ENCODE data around the gene FYN. TPM values are rescaled to one million over a fixed set of nuclear protein-coding genes. Genes with fewer than 3 reads are reported as not detected.

The FYN gene
- total and polyA plus RNA-seq, 2 donors from 2014 or later = 34.5 to 52.4 TPM

DNA sequence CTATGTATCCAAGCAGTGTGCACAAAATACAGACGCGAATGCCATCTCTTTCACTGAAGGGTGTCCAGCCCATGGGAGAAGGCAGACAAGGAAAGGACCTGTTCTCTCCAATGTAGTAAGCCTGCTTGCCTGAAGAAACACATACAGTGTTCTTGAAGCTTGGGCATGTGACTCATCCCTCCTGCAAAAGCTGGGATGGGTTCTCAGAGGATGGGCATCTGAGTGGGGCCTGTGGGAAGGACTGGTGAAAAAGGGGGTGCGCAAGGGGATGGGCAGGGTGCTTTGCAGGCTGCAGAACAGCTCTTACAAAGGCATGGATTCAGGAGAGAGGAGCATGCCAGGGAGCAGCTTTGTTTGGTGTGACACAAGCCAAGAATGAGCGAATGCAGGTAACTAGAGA, 128.1 kb downstream of the FYN start:
- Histone ChIP-seq H3K9me3 (ENCODE audit: control insufficient read depth in 2 of 3, insufficient read depth in 1 of 3, low read length in 3 of 3) (no peaks in the 10 kb centered on the region), H3K27ac (ENCODE audit: low read depth in 2 of 2, low read length in 2 of 2) (no peak overlapping the region), H3K27me3 (ENCODE audit: control insufficient read depth, insufficient read depth, low read length) (no peaks in the 10 kb centered on the region), H3K4me1 (ENCODE audit: control insufficient read depth in 2 of 3, insufficient read depth in 2 of 3, low read depth in 1 of 3, low read length in 3 of 3) (peaks cover 0 to 11% (median 4%) of the 10 kb centered on the region in 3 donors), H3K36me3 (ENCODE audit: control insufficient read depth in 2 of 3, insufficient read depth in 3 of 3, low read length in 3 of 3) (no peaks in the 10 kb centered on the region), H3K4me3 (ENCODE audit: low read length in 3 of 3) (no peak overlapping the region), H3K9ac (ENCODE audit: low read length in 3 of 3) (no peak overlapping the region)
- intact Hi-C loops (cut with DNase I) = no loop called here
- TF ChIP-seq, protein P1, sequence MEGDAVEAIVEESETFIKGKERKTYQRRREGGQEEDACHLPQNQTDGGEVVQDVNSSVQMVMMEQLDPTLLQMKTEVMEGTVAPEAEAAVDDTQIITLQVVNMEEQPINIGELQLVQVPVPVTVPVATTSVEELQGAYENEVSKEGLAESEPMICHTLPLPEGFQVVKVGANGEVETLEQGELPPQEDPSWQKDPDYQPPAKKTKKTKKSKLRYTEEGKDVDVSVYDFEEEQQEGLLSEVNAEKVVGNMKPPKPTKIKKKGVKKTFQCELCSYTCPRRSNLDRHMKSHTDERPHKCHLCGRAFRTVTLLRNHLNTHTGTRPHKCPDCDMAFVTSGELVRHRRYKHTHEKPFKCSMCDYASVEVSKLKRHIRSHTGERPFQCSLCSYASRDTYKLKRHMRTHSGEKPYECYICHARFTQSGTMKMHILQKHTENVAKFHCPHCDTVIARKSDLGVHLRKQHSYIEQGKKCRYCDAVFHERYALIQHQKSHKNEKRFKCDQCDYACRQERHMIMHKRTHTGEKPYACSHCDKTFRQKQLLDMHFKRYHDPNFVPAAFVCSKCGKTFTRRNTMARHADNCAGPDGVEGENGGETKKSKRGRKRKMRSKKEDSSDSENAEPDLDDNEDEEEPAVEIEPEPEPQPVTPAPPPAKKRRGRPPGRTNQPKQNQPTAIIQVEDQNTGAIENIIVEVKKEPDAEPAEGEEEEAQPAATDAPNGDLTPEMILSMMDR (IDR thresholded peaks at IDR 0.05; ENCODE audit: borderline replicate concordance, extremely low read depth, insufficient read depth) = no peak
- FAIRE-seq (no peak), DNase-seq (no peak)

DNA sequence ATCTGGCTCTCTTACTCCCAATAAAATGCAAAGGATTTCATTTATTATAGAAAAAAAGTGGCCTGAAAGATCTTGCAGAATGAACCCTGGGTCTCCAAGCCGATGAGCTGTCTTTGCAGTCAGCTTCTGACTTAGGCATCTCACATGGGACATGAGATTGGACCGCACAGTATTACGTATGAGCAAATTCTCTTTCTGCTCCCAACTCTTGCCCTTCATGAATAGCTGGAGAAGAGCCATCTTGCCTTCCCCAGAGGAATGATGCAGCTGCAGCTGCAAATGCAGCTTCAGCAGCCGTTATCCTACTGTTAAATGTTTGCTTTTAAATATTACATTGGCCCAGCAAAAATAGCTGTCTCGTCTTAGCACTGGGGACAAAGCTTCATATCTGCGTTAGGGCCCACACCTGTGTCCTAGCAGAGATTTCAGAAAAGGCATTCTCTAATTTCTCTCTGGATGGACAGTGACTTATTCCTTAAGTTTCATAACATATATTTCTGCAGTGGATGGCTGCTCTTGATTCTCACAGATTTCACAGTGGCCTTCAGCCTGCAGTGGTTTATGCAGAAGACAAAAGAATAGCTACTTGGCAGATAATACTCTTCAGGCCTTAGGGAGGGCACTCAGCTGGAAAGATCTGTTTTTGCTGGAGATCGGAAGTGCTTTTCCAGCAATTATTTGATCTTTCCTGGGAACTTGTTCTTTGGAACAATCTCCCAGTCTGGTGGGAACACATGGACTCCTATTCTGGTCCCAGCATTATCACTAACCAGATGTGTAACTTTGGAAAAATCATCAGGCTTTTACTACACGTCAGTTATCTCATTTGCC, 129.2 kb downstream of the FYN start:
- H3K27ac ChIP-seq (ENCODE audit: low read depth in 2 of 2, low read length in 2 of 2) = peak overlapping the region in 1 of 2 donors; percentile 22
- intact Hi-C loops (cut with DNase I) = no loop called here
- peaks cover 0 to 11% (median 4%) of the 10 kb centered on the region in 3 donors for H3K4me1 ChIP-seq (ENCODE audit: control insufficient read depth in 2 of 3, insufficient read depth in 2 of 3, low read depth in 1 of 3, low read length in 3 of 3)
- no peaks in the 10 kb centered on the region for H3K27me3 ChIP-seq (ENCODE audit: control insufficient read depth, insufficient read depth, low read length)
- TF ChIP-seq, protein P1 (IDR thresholded peaks at IDR 0.05; ENCODE audit: borderline replicate concordance, extremely low read depth, insufficient read depth) = no peak
- DNase-seq = peak in 1 of 5 donors; percentile 68
- H3K4me3 ChIP-seq (ENCODE audit: low read length in 3 of 3) = no peak overlapping the region
- no peak for FAIRE-seq
- no peaks in the 10 kb centered on the region for H3K36me3 ChIP-seq (ENCODE audit: control insufficient read depth in 2 of 3, insufficient read depth in 3 of 3, low read length in 3 of 3)
- H3K9ac ChIP-seq (ENCODE audit: low read length in 3 of 3) = no peak overlapping the region
- H3K9me3 ChIP-seq (ENCODE audit: control insufficient read depth in 2 of 3, insufficient read depth in 1 of 3, low read length in 3 of 3) = no peaks in the 10 kb centered on the region

DNA sequence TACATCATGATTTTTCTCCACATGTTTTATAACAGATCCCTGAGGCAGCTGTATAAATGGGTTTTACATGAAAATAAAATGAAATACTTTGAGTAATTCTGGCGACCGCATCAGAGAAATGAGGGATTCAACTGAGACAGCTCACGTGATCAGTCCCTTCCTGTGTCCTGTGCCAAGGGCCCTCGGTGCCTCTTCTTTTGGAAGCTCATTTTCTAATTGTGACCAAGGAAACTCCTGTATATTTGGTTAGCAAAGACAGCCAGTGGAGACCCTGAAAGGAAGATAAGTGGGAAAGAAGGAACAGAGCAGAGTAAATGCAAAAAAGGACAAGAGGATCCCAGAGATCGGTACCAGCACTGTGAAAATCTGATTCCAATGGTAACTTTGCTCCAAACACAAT, 129.9 kb downstream of the FYN start:
- TF ChIP-seq, protein P1 (IDR thresholded peaks at IDR 0.05; ENCODE audit: borderline replicate concordance, extremely low read depth, insufficient read depth) = no peak

More for the DNA sequence above, 129.9 kb downstream of the FYN start:
- no peaks in the 10 kb centered on the region for H3K36me3 ChIP-seq (ENCODE audit: control insufficient read depth in 2 of 3, insufficient read depth in 3 of 3, low read length in 3 of 3)
- DNase-seq (no peak), FAIRE-seq (no peak)
- H3K9me3 ChIP-seq (ENCODE audit: control insufficient read depth in 2 of 3, insufficient read depth in 1 of 3, low read length in 3 of 3) = no peaks in the 10 kb centered on the region
- H3K9ac ChIP-seq (ENCODE audit: low read length in 3 of 3) = no peak overlapping the region
- H3K4me1 ChIP-seq (ENCODE audit: control insufficient read depth in 2 of 3, insufficient read depth in 2 of 3, low read depth in 1 of 3, low read length in 3 of 3) = peaks cover 0 to 11% (median 4%) of the 10 kb centered on the region in 3 donors
- no peak overlapping the region for H3K27ac ChIP-seq (ENCODE audit: low read depth in 2 of 2, low read length in 2 of 2)
- intact Hi-C loops (cut with DNase I) = no loop called here
- H3K27me3 ChIP-seq (ENCODE audit: control insufficient read depth, insufficient read depth, low read length) = no peaks in the 10 kb centered on the region
- H3K4me3 ChIP-seq (ENCODE audit: low read length in 3 of 3) = no peak overlapping the region
